Keratinocyte (primary cell): Measurements from ENCODE around the gene TCP11L2.

Experiments
- EZH2 ChIP-seq: IDR thresholded peaks from one replicate; pipeline ENCODE4 v1.6.1; 2012; ENCODE audit warnings: inconsistent platforms, mild to moderate bottlenecking, low read length, moderate library complexity
- TF ChIP-seq, protein P1 (sequence below), 3 experiments: IDR thresholded peaks in 1 of 3; conservative IDR thresholded peaks in 1 of 3; optimal IDR thresholded peaks in 1 of 3; 2 replicates in 2 of 3; 3 replicates in 1 of 3; pipeline versions ENCODE3 to v1.5.1; 2011; ENCODE audit warnings: low read length in 3 of 3, mild to moderate bottlenecking in 3 of 3, moderate library complexity in 2 of 3, control low read depth in 1 of 3, inconsistent platforms in 1 of 3; ENCODE audit not compliant: insufficient read depth in 2 of 3; ENCODE audit errors: extremely low read depth in 1 of 3

DNA sequence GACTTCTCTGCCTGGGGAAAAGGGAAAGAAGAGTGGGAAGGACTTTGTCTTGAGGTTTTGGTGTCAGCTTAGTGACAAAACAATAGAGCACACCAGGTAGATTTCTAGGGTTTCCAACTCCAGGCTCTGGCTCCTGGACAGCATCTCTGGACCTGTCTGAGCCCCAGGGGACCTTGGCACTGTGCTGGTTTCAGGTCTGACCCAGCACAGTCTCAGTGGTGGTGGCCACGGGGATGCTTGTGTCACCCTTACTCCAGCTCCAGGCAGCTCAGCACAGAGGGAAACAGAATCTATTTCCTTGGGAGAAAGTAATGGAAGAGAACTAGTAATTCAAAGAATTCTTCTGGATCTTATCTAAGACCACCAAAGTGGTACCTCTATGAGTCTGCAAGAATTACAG is 43.6 kb upstream of the TCP11L2 start:
- TF ChIP-seq, protein P1, sequence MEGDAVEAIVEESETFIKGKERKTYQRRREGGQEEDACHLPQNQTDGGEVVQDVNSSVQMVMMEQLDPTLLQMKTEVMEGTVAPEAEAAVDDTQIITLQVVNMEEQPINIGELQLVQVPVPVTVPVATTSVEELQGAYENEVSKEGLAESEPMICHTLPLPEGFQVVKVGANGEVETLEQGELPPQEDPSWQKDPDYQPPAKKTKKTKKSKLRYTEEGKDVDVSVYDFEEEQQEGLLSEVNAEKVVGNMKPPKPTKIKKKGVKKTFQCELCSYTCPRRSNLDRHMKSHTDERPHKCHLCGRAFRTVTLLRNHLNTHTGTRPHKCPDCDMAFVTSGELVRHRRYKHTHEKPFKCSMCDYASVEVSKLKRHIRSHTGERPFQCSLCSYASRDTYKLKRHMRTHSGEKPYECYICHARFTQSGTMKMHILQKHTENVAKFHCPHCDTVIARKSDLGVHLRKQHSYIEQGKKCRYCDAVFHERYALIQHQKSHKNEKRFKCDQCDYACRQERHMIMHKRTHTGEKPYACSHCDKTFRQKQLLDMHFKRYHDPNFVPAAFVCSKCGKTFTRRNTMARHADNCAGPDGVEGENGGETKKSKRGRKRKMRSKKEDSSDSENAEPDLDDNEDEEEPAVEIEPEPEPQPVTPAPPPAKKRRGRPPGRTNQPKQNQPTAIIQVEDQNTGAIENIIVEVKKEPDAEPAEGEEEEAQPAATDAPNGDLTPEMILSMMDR (optimal IDR thresholded peaks at IDR 0.05 in 1 of 3, IDR thresholded peaks at IDR 0.05 in 1 of 3, conservative IDR thresholded peaks at IDR 0.05 in 1 of 3; ENCODE audit: extremely low read depth in 1 of 3, insufficient read depth in 2 of 3, low read length in 3 of 3), result no peak
- no peak for TF ChIP-seq EZH2
